Activated CD4-positive, CD25-positive, alpha-beta regulatory T cell treated with anti-CD3 and anti-CD28 coated beads, Interleukin-2, amount 50 U/mL, for 72 hours (primary cell): ENCODE data around the gene PTPRN2.
"Not testable (repeated sequence)": the region's sequence is repeated elsewhere in the genome, so short reads cannot be mapped to it uniquely, and the experiment has no call there.

ENCODE experiments used
- DNase-seq: peaks from one replicate; pipeline ENCODE4 v3.0.0; 2021

The PTPRN2 gene

GRCh38 chr7:157903710-157904109 lies 683.9 kb downstream of the PTPRN2 start:
- no peak for DNase-seq

GRCh38 chr7:157903296-157903695 lies 684.3 kb downstream of the PTPRN2 start:
- DNase-seq, result no peak

GRCh38 chr7:157901816-157902610 lies 685.6 kb downstream of the PTPRN2 start:
- DNase-seq, result not testable (repeated sequence)

- DNase-seq, result no peak
Observed at GRCh38 chr7:157901166-157901565, 686.5 kb downstream of the PTPRN2 start.

- DNase-seq, result no peak
Observed at GRCh38 chr7:157900556-157900955, 687.1 kb downstream of the PTPRN2 start.

GRCh38 chr7:157900011-157900410 lies 687.6 kb downstream of the PTPRN2 start:
- DNase-seq, result no peak

GRCh38 chr7:157898802-157899505 lies 688.7 kb downstream of the PTPRN2 start:
- no peak for DNase-seq

- no peak for DNase-seq
Observed at GRCh38 chr7:157898261-157898660, 689.4 kb downstream of the PTPRN2 start.

GRCh38 chr7:157897681-157898080 lies 689.9 kb downstream of the PTPRN2 start:
- DNase-seq, result no peak

- DNase-seq, result no peak
Observed at GRCh38 chr7:157896774-157897555, 690.7 kb downstream of the PTPRN2 start.

GRCh38 chr7:157896376-157896675 lies 691.3 kb downstream of the PTPRN2 start:
- not testable (repeated sequence) for DNase-seq

- no peak for DNase-seq
Observed at GRCh38 chr7:157895520-157896375, 691.9 kb downstream of the PTPRN2 start.

- DNase-seq, result not testable (repeated sequence)
Observed at GRCh38 chr7:157895098-157895497, 692.5 kb downstream of the PTPRN2 start.

- DNase-seq, result no peak
Observed at GRCh38 chr7:157893535-157894044, 694.0 kb downstream of the PTPRN2 start.

GRCh38 chr7:157892751-157893523 lies 694.7 kb downstream of the PTPRN2 start:
- DNase-seq, result no peak

GRCh38 chr7:157890921-157891401 lies 696.7 kb downstream of the PTPRN2 start:
- no peak for DNase-seq

GRCh38 chr7:157889480-157889879 lies 698.1 kb downstream of the PTPRN2 start:
- no peak for DNase-seq

- no peak for DNase-seq
Observed at GRCh38 chr7:157888579-157888978, 699.0 kb downstream of the PTPRN2 start.

GRCh38 chr7:157887400-157887799 lies 700.2 kb downstream of the PTPRN2 start:
- no peak for DNase-seq

- DNase-seq, result no peak
Observed at GRCh38 chr7:157886711-157887110, 700.9 kb downstream of the PTPRN2 start.

- no peak for DNase-seq
Observed at GRCh38 chr7:157886266-157886665, 701.4 kb downstream of the PTPRN2 start.

GRCh38 chr7:157885140-157885539 lies 702.5 kb downstream of the PTPRN2 start:
- no peak for DNase-seq
